ENCODE data around the gene MPO. TPM values are rescaled to one million over a fixed set of nuclear protein-coding genes. Genes with fewer than 3 reads are reported as not detected.
A peak's percentile ranks its signal among the peaks of the same experiment; 100 is the strongest.

Gene MPO
- under 1 TPM in 2 of 4 donors, not detected in 2; 0.24 to 0.45 TPM for total RNA-seq

- Histone ChIP-seq H3K4me1 (peaks cover 0 to 4% of the 10 kb centered on the region in 2 donors), H3K4me3 (replicated peaks in 1 of 3) (no peak within 1 kb of the TSS), H3K27me3 (peaks cover 2% of the 10 kb centered on the region), H3K36me3 (no peaks in the 10 kb centered on the region), H3K27ac (no peak within 1 kb of the TSS), H3K9me3 (no peaks in the 10 kb centered on the region)
- intact Hi-C loops (cut with DNase I) = no loop called here
- 89 to 91% methylated on average over 5 of the region's 5 CpGs for WGBS, 2 donors
- DNase-seq = no peak
- TF ChIP-seq POLR2A (IDR thresholded peaks at IDR 0.05) (no peak), CTCF (IDR thresholded peaks at IDR 0.05) (no peak)
Observed at GRCh38 chr17:58280480-58281217, at the start of gene MPO. Gene MPO, minus strand, starts transcription at chr17:58280935. Its CDS starts 177 bp downstream, at chr17:58280758.

GRCh38 chr17:58329810-58330537 lies 49.2 kb upstream of the MPO start:
- intact Hi-C loops (cut with DNase I) = loop anchor here (10.0 kb wide), 1 partner anchor 45 kb away; no protein-coding TSS in a partner anchor
- H3K27ac ChIP-seq = no peak overlapping the region

GRCh38 chr17:58329035-58329809 lies 48.5 kb upstream of the MPO start:
- 47% methylated on average over 16 of the region's 16 CpGs for WGBS, 2 donors
- Histone ChIP-seq H3K36me3 (no peaks in the 10 kb centered on the region), H3K27me3 (no peaks in the 10 kb centered on the region), H3K27ac (no peak overlapping the region), H3K4me1 (peaks cover 0 to 8% of the 10 kb centered on the region in 2 donors), H3K4me3 (replicated peaks in 1 of 3) (no peak overlapping the region), H3K9me3 (no peaks in the 10 kb centered on the region)
- TF ChIP-seq CTCF (IDR thresholded peaks at IDR 0.05) = peak in 1 of 6 experiments; percentile 6
- no peak for TF ChIP-seq POLR2A (IDR thresholded peaks at IDR 0.05)
- DNase-seq = no peak
- intact Hi-C loops (cut with DNase I) = loop anchor here (10.0 kb wide), 1 partner anchor 46 kb away; no protein-coding TSS in a partner anchor

More at GRCh38 chr17:58329810-58330537, 49.2 kb upstream of the MPO start:
- Histone ChIP-seq H3K4me1 (peaks cover 0 to 4% of the 10 kb centered on the region in 2 donors), H3K9me3 (no peaks in the 10 kb centered on the region), H3K4me3 (replicated peaks in 1 of 3) (no peak overlapping the region), H3K27me3 (no peaks in the 10 kb centered on the region), H3K36me3 (no peaks in the 10 kb centered on the region)
- TF ChIP-seq POLR2A (IDR thresholded peaks at IDR 0.05) (no peak), CTCF (IDR thresholded peaks at IDR 0.05) (no peak)
- 73 to 85% methylated on average over 4 of the region's 4 CpGs for WGBS, 2 donors
- DNase-seq = no peak

- TF ChIP-seq CTCF (IDR thresholded peaks at IDR 0.05) (no peak), POLR2A (IDR thresholded peaks at IDR 0.05) (no peak)
- Histone ChIP-seq H3K36me3 (no peaks in the 10 kb centered on the region), H3K27me3 (no peaks in the 10 kb centered on the region), H3K4me3 (replicated peaks in 1 of 3) (no peak within 1 kb of the TSS), H3K4me1 (peaks cover 6 to 14% of the 10 kb centered on the region in 2 donors), H3K9me3 (no peaks in the 10 kb centered on the region), H3K27ac (no peak within 1 kb of the TSS)
- DNase-seq = no peak
- intact Hi-C loops (cut with DNase I) = loop anchor here (10.0 kb wide), 1 partner anchor 46 kb away; no protein-coding TSS in a partner anchor
- 25 to 55% methylated on average over 13 to 15 of the region's 23 CpGs for WGBS, 2 donors
Observed at GRCh38 chr17:58328195-58329034, 47.7 kb upstream of the MPO start, which contains the start of gene TSPOAP1. Gene TSPOAP1, minus strand, starts transcription at chr17:58328795. Its CDS starts 875 bp downstream, at chr17:58327920.

Data from thyroid gland (tissue), 4 donors.